HEK293 (cell line): ENCODE measurements around the gene PRR14L.

Experiments used
- CTCF ChIP-seq: fragments of 450-650 bp; formaldehyde crosslinking; IDR thresholded peaks from 2 replicates; pipeline ENCODE4 v1.5.1; 2016; ENCODE audit warnings: missing biosample characterization, missing genetic modification characterization
- ZNF530 ChIP-seq: fragments of 450-650 bp; formaldehyde crosslinking; IDR thresholded peaks from 2 replicates; pipeline ENCODE4 v1.5.1; 2016; ENCODE audit warnings: low read depth, missing biosample characterization, missing genetic modification characterization

GRCh38 chr22:31639436-31640039 lies 110.4 kb downstream of the PRR14L start:
- TF ChIP-seq CTCF (tag by site-specific recombination) (no peak), ZNF530 (no peak)
